HG03520 (cell line): Measurements from ENCODE around the gene GTSF1L.
A peak's percentile ranks its signal among the peaks of the same experiment; 100 is the strongest.

Source experiments
- ATAC-seq: cut with Tn5 transposase; IDR thresholded peaks from one replicate; pipeline ENCODE4 v1.9.1; 2021; ENCODE audit warnings: mild to moderate bottlenecking, moderate library complexity; ENCODE audit not compliant: unreplicated experiment

The GTSF1L gene

DNA sequence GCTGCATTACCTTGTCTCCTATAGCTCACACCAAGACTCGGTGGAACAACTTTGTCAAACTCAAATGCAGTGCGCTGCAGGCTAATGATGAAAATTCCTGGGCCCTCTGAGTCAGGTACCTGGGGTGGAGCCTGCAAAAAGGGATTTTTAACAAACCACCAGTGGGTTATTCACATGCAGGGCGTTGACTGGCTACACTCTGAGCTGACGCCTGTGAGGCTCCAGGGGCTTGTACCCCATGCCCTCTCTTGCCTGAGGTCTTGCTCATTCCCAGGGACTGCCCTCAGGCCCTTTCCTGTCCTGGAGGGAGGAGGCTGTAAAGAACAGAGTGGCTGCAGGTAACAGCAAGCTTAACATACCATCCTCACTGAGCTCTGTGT lies 9.2 kb downstream of the GTSF1L start:
- ATAC-seq, result no peak

DNA sequence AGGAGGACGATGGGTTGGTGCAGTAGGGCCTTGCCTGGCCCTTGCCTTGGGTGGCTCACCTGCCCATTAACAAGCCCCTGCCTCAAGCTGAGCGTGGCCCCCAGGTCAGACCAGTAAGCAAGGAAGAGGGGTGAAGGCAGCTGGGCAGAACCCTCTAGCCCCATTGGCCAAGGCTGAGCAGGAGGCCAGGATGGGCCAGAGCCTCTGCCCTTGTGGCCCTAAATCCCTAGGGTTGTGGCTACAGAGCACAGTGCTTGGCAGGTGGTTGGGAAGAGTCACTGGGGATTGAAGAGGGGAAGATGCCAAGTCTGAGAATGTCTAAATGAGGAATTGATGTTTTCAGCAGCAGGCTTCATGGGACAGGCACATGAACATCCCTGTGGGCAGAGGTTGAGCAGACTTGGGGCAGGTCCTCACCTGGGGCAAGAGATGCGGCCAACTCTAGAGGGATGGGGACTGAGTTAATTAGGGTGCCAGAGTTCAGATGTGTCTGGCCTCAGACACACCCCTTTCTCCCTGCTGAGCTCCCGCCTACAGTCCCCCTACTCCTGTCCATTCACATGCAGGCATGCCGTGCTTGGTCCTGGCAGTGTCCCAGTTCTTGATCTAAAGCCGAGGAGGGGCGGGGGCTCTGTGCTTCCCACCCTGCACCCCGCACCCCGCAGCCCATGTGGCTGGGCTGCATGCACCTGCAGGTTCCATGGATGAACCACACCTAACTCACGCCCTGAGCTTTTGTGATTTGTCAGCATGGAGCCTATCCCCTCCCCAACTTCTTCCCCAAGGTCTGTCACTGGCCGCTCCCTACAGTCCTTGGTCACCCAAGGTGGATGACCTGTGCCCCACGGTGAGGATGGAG lies 9.8 kb downstream of the GTSF1L start:
- no peak for ATAC-seq

DNA sequence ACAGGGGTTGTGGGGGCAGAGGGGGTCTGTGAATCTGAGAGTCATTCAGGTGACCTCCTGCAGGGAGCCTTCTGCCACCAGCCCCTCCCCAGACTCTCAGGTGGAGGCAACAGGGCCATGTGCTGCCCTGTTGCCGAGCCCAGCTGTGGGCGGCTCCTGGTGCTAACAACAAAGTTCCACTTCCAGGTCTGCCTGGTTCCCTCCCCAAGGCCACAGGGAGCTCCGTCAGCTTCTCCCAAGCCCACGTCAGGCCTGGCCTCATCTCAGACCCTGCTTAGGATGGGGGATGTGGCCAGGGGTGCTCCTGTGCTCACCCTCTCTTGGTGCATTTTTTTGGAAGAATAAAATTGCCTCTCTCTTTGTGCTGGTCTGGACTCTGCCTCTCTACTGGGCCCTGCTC lies 10.7 kb downstream of the GTSF1L start:
- ATAC-seq, result no peak

DNA sequence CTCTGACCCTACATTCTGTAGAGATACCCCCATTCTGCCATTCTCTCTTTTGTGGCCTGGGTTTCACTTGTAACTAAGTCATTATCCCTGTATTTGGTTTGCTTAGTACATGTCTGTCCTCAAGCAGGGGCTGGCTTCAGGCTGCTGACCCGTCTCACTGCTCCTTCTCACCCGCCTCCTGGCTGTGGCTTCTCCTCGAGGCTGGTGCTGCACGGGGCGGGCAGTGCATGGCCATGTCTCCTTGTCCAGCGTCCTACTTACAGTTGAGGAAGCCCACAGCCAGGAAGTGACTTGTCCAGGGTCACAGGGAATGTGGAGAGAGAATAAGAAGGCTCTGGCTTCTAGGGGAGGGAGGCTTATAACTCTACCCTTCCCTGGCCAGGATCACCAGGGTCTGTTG lies 11.3 kb downstream of the GTSF1L start:
- ATAC-seq, result no peak

DNA sequence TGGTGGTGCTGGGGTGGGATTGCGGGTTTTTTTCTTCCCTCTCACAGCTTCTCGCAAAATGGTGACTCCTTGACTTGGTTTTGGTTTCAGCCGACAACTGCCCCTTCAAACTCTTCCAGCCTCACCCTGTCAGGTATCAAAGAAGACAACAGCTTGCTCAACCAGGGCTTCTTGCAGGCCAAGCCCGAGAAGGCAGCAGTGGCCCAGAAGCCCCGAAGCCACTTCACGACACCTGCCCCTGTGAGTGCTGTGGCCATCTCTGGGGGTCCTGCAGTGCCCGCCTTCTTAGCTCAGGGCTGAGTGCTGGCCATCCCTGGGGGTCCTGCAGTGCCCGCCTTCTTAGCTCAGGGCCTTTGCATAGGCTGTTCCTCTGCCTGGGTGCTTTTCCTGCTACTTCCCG lies 11.8 kb downstream of the GTSF1L start:
- no peak for ATAC-seq

DNA sequence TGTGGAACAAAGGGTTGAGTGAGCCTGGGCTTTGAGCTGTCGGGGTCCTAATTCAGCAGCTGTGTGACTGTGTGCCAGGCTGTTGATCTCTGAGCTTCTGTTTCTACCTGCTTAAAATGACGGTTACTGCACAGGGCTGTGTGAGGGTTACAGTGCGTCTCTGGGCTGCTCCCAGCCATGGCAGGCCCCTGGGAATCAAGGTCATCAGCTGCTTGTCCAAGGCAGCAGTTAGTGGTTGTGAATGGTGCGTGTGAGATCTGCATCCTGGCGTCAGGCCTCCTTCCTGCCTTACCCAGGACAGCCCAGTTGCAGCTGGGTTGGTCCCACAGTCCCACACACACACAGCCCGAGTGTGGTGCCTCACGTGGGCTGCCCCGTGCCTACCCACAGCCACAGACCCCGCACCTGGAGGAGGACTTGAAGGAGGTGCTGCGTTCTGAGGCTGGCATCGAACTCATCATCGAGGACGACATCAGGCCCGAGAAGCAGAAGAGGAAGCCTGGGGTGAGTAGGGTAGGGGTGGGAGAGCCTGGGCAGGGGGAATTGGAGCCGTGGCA lies 15.6 kb downstream of the GTSF1L start:
- no peak for ATAC-seq

DNA sequence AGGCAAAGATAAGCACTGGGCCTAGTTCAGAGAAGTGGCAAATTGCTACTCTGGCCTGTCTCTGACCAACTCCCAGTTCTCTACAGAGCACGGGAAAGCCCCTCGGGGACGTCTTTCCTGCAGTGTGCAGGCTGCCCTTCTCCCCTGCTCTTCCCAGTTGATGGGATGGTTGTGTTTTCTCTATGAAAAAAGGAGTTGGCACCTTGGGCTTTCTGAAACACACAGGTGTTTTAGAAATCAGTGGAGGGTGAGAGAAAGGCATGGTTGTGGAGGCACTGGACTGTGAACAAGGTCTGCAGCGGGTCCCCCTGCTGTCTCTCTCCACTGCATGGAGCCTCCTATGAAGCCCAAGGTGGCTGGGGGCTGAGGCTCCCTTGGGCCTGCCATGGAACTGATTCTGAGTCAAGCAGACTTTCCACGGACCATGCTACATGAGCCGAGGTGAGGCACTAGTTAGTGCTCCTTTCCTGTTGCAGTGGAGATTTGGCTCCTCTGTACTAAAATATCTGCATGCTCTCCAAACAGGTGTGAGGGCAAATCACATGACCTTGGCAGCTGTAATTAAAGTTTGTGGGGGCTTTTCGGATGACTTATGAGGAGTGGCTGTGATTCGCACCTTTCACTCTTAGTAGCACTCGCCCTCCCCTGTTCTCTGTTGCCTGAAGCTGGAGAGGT lies 16.3 kb downstream of the GTSF1L start:
- peak; percentile 43 for ATAC-seq

DNA sequence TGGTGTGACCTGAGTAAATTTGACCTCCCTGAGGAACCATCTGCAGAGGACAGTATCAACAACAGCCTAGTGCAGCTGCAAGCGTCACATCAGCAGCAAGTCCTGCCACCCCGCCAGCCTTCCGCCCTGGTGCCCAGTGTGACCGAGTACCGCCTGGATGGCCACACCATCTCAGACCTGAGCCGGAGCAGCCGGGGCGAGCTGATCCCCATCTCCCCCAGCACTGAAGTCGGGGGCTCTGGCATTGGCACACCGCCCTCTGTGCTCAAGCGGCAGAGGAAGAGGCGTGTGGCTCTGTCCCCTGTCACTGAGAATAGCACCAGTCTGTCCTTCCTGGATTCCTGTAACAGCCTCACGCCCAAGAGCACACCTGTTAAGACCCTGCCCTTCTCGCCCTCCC lies 24.3 kb downstream of the GTSF1L start:
- ATAC-seq, result no peak

DNA sequence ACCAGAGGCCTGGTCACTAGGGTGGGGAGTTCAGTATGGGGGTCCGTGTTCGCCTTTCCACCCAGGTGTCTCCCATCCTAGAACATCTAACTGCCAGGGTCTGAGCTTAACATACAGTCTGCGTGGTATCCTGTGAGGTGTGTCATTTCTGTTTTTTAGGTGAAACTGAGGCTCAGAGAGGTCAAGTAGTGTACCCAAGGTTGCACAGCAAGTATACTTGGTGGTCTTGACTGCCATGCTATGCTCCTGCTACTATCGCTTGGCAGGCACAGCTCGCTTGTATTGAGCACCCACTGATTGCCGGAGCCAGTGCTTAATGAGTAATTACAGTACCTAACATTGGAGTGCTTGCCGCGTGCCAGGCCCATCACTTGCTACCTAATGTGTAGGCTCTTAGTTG lies 26.2 kb downstream of the GTSF1L start:
- no peak for ATAC-seq

DNA sequence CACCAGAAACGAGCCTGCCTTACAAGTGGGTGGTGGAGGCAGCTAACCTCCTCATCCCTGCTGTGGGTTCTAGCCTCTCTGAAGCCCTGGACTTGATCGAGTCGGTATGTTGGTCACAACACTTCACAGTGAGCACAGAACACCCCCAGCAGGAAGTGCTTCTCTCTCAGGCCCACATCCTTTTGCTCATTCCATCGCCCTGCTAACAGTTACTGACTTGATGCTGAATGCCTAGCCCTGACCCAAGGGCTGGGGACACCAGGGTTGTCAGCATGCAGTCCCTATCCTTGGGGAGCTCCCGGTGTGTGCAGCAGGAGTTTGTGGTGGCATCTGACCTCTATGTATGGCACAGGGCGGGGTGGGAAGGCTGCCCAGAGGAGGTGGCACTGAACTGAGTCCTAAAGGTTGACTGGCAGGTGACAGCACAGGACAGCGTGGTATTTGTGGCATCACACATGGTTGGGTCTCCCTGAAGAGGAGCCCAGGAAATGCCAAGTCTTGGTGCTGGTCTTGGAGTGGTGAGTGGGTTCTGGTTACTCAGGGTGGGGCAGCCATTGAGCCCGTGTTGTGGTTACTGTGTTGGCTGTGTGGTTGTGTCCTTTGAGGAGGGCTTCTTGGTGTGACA lies 26.7 kb downstream of the GTSF1L start:
- no peak for ATAC-seq

DNA sequence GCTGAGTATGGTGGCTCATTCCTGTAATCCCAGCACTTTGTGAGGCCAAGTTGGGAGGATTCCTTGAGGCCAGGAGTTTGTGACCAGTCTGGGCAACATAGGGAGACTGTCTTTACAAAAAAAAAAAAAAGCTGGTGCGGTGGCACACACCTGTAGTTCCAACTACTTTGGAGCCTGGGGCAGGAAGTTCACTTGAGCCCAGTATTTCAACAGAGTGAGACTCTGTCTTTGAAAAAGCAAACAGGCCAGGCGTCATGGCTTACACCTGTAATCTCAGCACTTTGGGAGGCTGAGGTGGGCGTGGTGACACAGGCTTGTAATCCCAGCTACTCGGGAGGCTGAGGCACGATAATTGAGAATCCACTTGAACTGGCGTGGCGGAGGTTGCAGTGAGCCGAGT lies 31.2 kb downstream of the GTSF1L start:
- ATAC-seq, result no peak

DNA sequence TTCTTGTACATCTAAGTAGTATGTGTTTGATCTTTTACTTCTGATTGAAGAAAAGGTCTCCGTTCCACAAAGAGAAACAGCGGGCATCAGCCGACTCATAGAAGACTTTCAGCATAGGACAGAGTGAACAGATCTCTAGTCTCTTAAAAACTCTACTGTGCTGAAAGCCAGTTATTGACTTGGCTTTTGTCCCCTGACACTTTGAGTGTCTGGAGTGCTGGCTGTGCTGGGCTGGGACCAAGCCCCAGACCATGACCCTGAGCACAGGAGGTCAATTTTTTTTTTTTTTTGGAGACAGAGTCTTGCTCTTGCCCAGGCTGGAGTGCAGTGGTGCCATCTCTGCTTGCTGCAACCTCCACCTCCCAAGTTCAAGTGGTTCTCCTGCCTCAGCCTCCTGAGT lies 32.0 kb downstream of the GTSF1L start:
- no peak for ATAC-seq

DNA sequence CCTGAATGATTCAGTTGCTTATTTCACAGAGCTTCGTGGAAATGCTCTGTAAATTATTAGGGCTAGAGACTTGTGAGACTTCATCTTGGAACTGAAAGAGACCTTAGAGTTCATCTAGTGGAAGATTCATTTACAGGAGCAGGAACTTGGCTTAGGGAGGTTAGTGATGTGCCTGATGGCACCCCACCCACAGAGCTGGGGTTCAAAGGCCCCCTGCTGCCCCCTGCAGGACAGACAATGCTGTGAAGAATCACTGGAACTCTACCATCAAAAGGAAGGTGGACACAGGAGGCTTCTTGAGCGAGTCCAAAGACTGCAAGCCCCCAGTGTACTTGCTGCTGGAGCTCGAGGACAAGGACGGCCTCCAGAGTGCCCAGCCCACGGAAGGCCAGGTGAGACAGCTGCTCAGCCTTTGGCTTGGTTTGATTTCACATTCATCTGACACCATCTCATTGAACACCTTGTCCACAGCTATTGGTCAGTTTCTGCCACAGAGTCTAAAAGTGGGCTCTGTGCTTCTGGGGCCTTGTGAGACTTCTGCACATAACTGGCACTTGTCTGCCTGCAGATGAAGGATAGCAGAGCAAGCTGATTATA lies 34.8 kb downstream of the GTSF1L start:
- no peak for ATAC-seq

DNA sequence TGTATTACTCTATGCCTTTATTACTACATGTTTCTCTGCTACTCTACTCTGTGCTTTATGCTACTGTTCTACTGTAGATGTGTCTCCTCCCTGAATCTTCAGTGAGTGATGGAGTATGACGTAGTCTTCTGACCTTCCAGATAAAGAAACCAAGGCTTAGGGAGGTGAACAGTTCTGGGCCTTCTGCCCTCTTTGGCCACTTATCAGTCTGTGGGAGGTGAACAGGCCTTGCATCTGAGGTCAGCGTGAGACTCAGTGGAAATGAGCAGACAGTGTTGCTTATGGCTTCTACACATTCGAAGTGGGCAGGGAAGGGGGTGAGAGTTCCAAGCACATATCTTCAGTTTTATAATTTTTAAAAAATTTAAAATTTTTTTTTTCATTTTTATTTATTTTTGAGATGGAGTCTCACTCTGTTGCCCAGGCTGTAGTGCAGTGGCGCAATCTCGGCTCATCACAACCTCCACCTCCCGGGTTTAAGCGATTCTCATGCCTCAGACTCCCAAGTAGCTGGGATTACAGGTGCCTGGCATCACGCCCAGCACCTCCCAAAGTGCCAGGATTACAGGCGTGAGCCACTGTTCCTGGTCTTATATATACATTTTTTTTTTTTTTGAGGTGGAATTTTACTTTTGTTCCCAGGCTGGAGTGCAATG lies 35.7 kb downstream of the GTSF1L start:
- ATAC-seq, result no peak

DNA sequence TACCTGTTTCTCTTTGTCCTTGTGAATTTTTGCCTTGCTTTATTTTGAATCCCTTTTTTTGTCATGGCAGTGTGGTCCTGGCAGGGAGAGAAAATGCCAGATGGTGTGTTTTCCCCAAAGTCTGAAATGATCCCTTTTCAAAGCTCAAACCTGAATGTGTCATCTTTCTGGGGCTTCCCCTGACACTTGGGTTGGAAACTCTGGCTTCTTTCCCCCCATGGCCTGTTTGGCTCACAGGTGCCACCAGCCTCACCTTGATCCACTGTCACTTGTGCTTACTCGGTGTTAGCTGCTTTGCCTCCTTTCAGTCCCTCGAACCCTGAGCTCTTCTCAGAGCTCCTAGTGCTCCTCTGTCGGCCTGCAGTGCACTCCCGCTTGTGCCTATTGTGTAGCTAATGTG lies 37.6 kb downstream of the GTSF1L start:
- no peak for ATAC-seq

DNA sequence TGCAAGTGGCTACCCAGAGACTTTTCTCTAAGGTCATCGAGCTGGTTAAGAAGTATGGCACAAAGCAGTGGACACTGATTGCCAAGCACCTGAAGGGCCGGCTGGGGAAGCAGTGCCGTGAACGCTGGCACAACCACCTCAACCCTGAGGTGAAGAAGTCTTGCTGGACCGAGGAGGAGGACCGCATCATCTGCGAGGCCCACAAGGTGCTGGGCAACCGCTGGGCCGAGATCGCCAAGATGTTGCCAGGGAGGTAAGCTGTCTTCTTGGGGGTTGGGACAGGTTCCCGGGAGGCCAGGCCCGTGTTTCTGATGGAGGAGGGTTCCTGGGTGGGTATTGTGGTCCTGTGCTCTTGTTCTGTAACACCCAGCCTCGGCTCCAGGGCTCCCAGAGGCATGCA lies 40.0 kb downstream of the GTSF1L start:
- ATAC-seq, result no peak

DNA sequence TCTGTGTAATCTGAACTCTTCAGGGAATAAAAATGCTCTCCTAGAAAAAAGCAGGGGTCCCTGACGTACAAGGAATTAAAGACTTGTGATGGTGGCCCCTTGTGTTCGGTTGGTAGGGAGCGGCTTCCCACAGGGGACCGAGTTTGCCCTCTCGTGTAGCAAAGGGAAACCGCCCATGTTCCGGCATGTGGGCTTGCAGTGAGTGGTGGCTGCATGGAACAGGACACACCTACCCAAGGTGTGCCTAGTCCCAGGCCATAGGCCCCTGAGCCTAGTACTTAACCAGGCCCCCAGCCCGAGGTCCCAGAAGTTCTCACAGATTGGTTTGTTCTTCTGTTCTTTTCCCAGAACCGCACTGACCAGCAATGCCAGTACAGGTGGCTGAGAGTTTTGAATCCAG lies 44.4 kb downstream of the GTSF1L start:
- ATAC-seq, result peak; percentile 27

DNA sequence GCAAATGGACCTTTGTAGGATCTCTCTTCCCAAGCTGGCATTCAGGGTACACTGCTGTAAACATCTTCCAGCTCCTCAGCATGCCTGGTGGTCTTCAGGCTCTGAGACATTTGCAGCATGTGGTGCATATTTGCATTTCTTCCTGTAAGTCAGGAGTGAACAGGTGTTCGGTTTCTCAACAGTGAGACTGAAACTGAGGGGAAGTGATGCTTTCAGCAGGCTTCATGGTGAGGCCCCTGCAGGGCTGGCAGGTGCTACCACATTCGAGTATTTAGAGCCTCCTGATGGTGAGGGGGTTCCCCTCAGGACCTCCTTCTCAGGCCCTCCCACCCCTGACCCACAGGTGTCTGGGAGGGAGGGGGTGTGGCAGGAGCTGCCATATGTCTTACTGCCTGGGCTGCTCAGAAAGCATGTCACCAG lies 44.8 kb downstream of the GTSF1L start:
- ATAC-seq, result peak; percentile 93

DNA sequence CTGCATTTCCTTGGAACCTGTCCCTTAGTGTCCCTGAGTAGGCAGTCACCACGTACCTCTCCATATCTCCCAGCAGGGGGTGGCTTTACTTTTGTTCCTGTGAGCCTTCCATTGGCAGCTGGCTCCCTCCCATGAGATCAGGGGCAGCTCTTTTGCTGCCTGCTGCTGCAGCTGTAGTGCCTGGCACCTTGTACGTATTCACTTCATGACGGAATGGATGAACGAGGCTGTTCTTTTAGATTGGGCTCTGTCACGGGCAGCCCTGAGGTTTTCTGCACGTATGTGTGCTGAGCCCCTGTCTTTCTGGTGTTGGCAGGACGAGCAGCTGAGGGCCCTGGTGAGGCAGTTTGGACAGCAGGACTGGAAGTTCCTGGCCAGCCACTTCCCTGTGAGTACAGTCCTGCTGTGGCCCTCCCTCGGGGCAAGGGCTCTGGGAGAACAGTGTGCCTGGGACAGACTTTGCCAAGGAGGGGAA lies 45.3 kb downstream of the GTSF1L start:
- peak; percentile 19 for ATAC-seq

DNA sequence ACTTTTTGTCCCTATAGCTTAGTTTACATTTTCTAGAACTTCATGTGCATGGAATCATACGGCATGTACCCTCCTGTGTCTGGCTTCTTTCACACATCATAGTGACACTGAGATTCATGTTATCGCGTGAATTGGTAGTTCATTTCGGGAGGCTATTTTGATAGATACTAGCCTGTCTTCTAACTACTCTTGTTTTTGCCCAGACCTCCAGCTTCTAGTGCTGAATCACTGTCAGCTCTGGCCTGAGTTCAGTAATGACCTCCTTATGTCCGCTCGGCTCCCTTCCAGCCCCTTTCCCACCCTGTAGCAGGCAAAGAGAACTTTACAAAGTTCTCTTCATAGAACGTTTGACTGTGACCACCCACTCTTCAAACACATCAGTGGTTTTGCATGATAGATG lies 45.8 kb downstream of the GTSF1L start:
- no peak for ATAC-seq

DNA sequence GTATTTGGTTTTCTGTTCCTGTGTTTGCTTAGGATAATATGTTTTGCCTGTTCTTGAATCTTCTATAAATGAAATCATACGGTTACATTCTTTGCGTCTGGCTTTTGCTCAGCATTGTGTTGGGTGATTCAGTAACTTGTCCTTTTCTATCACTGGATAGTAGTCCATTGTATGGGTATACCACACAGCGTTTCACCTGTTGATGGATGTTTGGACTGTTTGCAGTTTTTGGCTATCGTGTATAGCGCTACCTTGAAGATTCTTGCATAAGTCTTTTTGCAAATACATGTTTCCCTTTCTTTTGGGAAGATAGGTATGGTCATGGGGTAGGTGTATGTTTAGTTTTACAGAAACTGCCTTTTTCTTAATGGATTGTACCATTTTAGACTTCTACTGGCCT lies 50.4 kb downstream of the GTSF1L start:
- ATAC-seq, result no peak
